ELF-1 (cell line): ENCODE measurements around the gene PFKL.

Experiments used
- DNase-seq: peaks from one replicate; pipeline ENCODE4 v3.0.0-alpha.2; 2016; ENCODE audit warnings: low read depth, low spot score

The PFKL gene

DNA sequence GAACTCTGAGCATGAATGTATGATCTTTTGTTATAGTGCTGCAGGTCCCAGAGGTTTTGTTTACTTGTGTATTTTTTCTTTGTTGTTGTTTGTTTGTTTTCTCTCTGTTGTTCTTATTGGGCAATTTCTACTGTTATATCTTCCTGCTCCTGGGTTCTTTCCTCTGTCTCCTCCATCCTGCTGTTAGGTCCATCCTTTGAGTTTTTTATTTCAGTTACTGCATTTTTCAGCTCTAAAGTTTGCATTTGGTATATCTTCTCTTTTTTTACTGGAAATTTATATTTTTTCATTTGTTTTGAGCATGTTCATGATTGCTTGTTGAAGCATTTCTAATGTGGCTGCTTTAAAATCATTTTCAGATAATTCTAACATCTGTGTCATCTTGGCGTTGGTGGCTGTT, 63.4 kb downstream of the PFKL start:
- no peak for DNase-seq

GRCh38 chr21:44364151-44365053, 64.5 kb downstream of the PFKL start:
- DNase-seq, result no peak

- no peak for DNase-seq
Observed at GRCh38 chr21:44365251-44365966, 65.6 kb downstream of the PFKL start.

DNA sequence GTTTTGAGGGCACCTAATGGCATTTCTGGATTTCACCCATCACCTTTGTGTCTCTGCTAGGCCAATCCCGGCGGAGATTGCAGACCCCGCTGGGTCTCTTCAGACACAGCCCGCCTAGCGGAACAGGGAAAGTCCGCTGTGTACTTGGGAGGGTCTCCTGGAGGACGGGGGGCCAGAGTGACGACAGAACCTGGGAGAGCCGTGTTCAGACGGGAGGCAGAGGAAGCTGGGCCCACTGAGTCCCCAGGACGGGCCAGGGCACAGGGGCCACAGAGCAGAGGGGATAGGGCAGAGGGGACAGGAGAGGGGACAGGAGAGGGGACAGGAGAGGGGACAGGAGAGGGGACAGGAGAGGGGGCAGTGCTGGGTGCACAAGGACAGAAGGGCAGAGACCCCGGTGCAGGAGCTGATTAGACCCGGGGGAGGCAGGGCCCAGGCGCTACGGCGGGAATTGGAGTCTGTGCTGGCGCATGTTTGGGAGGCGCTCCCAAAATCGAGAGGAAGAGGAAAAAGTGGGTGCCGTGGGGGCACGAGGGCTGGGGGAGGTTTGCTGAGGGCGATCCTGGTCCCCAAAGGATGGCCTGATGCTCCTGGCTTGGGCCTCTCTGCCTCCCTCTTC, 66.2 kb downstream of the PFKL start:
- no peak for DNase-seq

- DNase-seq, result no peak
Observed at GRCh38 chr21:44366586-44367211, 66.8 kb downstream of the PFKL start.

DNA sequence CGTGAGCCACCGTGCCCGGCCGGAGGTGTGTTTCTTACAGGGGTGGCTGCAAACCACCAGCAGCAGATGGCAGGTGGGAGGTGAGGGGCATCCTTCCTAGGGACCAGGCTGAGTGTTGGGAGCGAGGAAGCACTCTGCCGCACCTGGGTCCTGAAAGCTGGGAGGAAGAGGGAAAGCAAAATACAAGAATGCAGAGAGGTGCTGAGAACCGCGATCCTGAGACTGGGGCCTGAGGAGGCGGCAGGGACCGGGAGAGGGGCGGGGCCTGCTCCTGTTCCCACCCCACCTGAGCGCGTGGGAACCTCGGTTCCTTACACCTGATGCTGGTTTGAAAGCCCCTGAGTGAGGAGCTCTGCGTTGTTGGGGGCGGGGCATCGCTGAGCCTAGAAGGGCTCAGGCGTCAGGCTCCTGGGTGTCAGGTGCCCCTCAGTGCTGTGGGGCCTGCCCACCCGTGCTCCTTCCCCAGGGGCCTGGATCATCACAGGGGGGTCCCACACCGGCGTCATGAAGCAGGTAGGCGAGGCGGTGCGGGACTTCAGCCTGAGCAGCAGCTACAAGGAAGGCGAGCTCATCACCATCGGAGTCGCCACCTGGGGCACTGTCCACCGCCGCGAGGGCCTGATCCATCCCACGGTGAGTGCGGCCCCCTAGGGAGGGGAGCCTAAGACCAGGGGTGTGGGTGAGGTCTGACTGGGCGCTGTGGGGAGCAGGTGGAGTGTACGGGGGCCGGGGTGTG, 69.0 kb downstream of the PFKL start:
- DNase-seq, result peak; percentile 62

DNA sequence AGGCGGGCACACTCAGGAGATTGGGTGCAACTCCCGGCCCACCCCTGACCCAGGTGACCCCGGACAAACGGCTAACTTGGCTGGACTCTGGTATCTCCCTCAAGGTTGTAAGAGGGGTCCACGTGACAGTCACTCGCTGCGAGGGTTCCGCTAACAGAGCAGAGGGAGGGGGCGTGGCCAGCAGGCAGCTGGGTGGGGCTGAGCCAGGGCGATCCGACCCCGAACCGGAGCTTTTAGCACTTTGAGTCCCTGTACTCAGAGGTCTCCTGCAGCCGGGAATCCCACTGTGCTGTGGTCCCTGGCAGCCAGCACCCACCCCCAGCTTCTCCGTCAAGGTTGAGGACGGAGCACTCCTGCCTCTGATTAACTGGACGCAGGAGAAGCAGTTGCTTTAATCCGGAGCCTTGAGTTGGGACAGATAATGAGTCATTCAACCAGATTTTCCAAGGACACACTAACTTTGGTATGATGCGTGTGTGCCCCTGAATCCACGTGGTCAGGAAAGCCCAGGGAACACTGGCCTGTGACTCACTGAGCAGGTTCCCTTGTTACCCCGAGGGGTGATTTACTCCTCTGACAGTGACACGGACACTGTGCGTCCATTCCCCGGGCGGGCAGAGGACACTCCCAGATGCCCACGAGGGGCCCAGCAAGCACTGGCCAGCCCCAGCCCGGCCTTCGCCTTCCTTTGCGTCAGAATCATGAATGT, 70.3 kb downstream of the PFKL start:
- DNase-seq, result peak; percentile 56

- DNase-seq, result no peak
Observed at GRCh38 chr21:44370786-44371410, 71.0 kb downstream of the PFKL start.

GRCh38 chr21:44371596-44371995, 71.7 kb downstream of the PFKL start:
- DNase-seq, result no peak

DNA sequence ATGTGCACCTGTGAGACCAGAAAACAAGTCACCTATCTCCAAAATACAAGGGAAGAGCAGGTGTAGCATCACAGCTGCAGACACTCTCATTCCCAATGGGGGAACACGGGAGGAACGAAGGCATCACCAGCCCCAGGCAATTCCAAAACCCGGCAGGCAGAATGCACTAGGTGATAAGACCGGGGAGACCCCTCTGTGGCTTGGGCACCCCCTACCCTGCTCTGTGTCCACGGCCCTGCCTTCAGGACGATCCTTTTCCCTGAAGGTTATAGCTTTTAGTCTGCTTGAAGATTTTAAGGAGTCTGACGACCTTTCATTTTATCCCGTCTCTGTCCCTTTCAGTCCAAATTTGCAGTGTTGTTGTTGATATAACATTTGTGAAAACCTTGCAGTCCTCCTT, 72.8 kb downstream of the PFKL start:
- DNase-seq, result no peak

DNA sequence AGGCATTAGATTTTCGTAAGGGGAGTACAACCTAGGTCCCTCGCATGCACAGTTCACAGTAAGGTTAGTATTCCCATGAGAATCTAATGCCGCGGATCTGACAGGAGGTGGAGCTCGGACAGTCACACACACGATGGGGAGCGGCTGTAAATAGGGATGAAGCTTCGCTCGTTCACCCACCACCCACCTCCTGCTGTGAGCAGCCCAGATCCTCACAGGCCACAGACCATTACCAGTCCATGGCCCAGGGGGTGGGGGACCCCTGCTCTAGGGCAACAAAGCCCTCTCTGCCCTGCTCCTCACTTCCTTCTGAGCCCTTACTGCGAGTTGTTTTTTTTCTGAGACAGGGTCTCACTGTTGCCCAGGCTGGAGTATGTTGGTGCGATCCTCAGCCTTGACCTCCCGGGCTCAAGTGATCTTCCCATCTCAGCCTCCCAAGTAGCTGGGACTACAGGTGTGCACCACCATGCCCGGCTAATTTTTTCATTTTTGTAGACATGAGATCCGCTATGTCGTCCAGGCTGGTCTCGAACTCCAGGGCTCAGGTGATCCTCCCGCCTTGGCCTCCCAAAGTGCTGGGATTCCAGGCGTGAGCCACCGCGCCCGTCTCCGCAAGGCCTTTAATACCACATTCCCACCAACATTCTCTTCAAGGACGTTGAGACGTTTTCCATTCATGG, 74.9 kb downstream of the PFKL start:
- no peak for DNase-seq

GRCh38 chr21:44375281-44375651, 75.4 kb downstream of the PFKL start:
- no peak for DNase-seq

DNA sequence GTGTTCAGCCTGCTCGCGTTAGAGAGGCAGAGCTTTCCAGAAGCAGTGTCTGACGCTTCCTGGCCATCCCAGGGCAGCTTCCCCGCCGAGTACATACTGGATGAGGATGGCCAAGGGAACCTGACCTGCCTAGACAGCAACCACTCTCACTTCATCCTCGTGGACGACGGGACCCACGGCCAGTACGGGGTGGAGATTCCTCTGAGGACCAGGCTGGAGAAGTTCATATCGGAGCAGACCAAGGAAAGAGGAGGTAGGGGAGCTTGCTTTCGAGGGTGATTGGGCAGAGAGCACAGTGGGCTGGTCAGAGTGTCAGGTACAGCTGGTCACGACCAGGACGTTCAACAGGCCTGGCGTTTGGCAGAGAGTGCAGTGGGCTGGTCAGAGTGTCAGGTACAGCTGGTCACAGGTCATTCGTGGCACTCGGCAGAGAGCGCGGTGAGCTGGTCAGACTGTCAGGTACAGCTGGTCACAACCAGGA, 75.9 kb downstream of the PFKL start:
- no peak for DNase-seq

GRCh38 chr21:44376606-44377005, 76.8 kb downstream of the PFKL start:
- DNase-seq, result no peak
